B cell (primary cell): ENCODE data around the gene KLHDC8A. TPM values are rescaled to one million over a fixed set of nuclear protein-coding genes. Genes with fewer than 3 reads are reported as not detected.
A peak's percentile ranks its signal among the peaks of the same experiment; 100 is the strongest.

ENCODE experiments used
- ATAC-seq: fragments of 200-7000 bp; cut with Tn5 transposase; one replicate; pipeline ENCODE4 v1.10.0; 2021; ENCODE audit warnings: low read depth, mild to moderate bottlenecking, moderate number of reproducible peaks, moderate library complexity
- CTCF ChIA-PET: fragments of 350-600 bp; sonication (Branson Sonifier 250); formaldehyde crosslinking; loops from one replicate; lab custom pipeline; 2021; ENCODE audit warnings: antibody characterized with exemption, inconsistent platforms; lab: Charles Lee
- POLR2A ChIA-PET: fragments of 350-600 bp; sonication (Branson Sonifier 250); formaldehyde crosslinking; loops from one replicate; lab custom pipeline; 2021; ENCODE audit warnings: antibody characterized with exemption; lab: Charles Lee
- DNase-seq: peaks from one replicate; pipeline ENCODE4 v3.0.0; 2013
- H2AFZ ChIP-seq: 2 replicates; pipeline ENCODE4 v1.6.1; 2012; ENCODE audit warnings: mild to moderate bottlenecking, low read depth, low read length; ENCODE audit not compliant: insufficient read depth, poor library complexity, severe bottlenecking
- H3K27ac ChIP-seq, 2 donors: 1 replicate in 1 of 2; 2 replicates in 1 of 2; pipeline ENCODE4 v1.5.1; 2012 to 2013; ENCODE audit warnings: low read length in 2 of 2, mild to moderate bottlenecking in 2 of 2, moderate library complexity in 1 of 2
- H3K27me3 ChIP-seq, 4 experiments: fragments of 200-600 bp in 1 of 4; sonication (generic) in 1 of 4; replicated peaks in 1 of 4; 1 replicate in 2 of 4; 2 replicates in 2 of 4; pipeline versions ENCODE4 v1.6.1 to v1.7.0; 2013 to 2016; ENCODE audit warnings: low read length in 3 of 4, mild to moderate bottlenecking in 2 of 4, mixed read lengths in 1 of 4, moderate library complexity in 1 of 4; ENCODE audit not compliant: insufficient read depth in 4 of 4, control insufficient read depth in 3 of 4; ENCODE audit errors: control extremely low read depth in 1 of 4
- H3K36me3 ChIP-seq, 2 experiments: replicated peaks in 1 of 2; 1 replicate in 1 of 2; 2 replicates in 1 of 2; pipeline versions ENCODE4 v1.6.1 to v1.7.1; 2013; ENCODE audit warnings: low read length in 1 of 2; ENCODE audit not compliant: insufficient read depth in 2 of 2, control insufficient read depth in 1 of 2; ENCODE audit errors: control extremely low read depth in 1 of 2, extremely low read depth in 1 of 2
- H3K4me1 ChIP-seq, 2 donors: fragments of 200-600 bp in 1 of 2; sonication (generic) in 1 of 2; 1 replicate in 1 of 2; 2 replicates in 1 of 2; pipeline versions ENCODE4 v1.5.1 to v1.6.1; 2013 to 2017; ENCODE audit warnings: low read length in 2 of 2; ENCODE audit not compliant: control insufficient read depth in 2 of 2, insufficient read depth in 2 of 2
- H3K4me2 ChIP-seq: replicated peaks from 2 replicates; pipeline ENCODE3; 2012; ENCODE audit warnings: mild to moderate bottlenecking, low read depth, low read length; ENCODE audit not compliant: poor library complexity, severe bottlenecking
- H3K4me3 ChIP-seq, 5 experiments: fragments of 200-600 bp in 1 of 5; sonication (generic) in 1 of 5; 1 replicate in 3 of 5; 2 replicates in 2 of 5; pipeline versions ENCODE4 v1.5.1 to v1.7.0; 2011 to 2016; ENCODE audit warnings: low read length in 4 of 5, mild to moderate bottlenecking in 4 of 5, low read depth in 2 of 5, control low read depth in 1 of 5, moderate library complexity in 1 of 5; ENCODE audit not compliant: insufficient read depth in 1 of 5; ENCODE audit errors: control extremely low read depth in 1 of 5, extremely low read depth in 1 of 5
- H3K79me2 ChIP-seq: fragments of 200-600 bp; sonication (generic); one replicate; pipeline ENCODE4 v1.6.0; 2016; ENCODE audit warnings: low read length; ENCODE audit not compliant: control insufficient read depth, insufficient read depth
- H3K9ac ChIP-seq: fragments of 200-600 bp; sonication (generic); 2 replicates; pipeline ENCODE4 v1.6.1; 2017; ENCODE audit warnings: mild to moderate bottlenecking, low read length, moderate library complexity
- H3K9me3 ChIP-seq, 3 donors: one replicate each; pipeline versions ENCODE4 v1.6.1 to v1.7.1; 2013; ENCODE audit warnings: low read length in 2 of 3; ENCODE audit not compliant: control insufficient read depth in 2 of 3, insufficient read depth in 1 of 3; ENCODE audit errors: control extremely low read depth in 1 of 3
- H4K20me1 ChIP-seq: 2 replicates; pipeline ENCODE4 v1.6.0; 2012; ENCODE audit warnings: mild to moderate bottlenecking, low read length; ENCODE audit not compliant: insufficient read depth, control insufficient read depth, poor library complexity, severe bottlenecking
- H3K27ac Mint-ChIP-seq: one replicate; pipeline ENCODE4 v1.8.0; 2021; ENCODE audit warnings: mixed read lengths
- H3K27me3 Mint-ChIP-seq: one replicate; pipeline ENCODE4 v1.8.0; 2021; ENCODE audit warnings: mixed read lengths
- H3K4me1 Mint-ChIP-seq: one replicate; pipeline ENCODE4 v1.8.0; 2021; ENCODE audit warnings: mixed read lengths
- H3K4me3 Mint-ChIP-seq: one replicate; pipeline ENCODE4 v1.8.0; 2021; ENCODE audit warnings: mixed read lengths
- H3K9me3 Mint-ChIP-seq: one replicate; pipeline ENCODE4 v1.8.0; 2022; ENCODE audit warnings: mixed read lengths; ENCODE audit not compliant: insufficient read depth
- EZH2 ChIP-seq: IDR thresholded peaks from 2 replicates; pipeline ENCODE4 v1.6.1; 2012; ENCODE audit warnings: borderline replicate concordance, low read depth, mild to moderate bottlenecking, moderate library complexity, low read length; ENCODE audit not compliant: insufficient read depth, poor library complexity, severe bottlenecking
- WGBS: methylation state at CpG from one replicate; pipeline ENCODE4 v1.1.5; 2013; ENCODE audit warnings: missing lambda C conversion rate; ENCODE audit not compliant: insufficient coverage; 5-methylcytosine and 5-hydroxymethylcytosine counted together
- intact Hi-C: fragments of 100-400 bp; cut with micrococcal nuclease; formaldehyde crosslinking; loops from one replicate; pipeline ENCODE4 v1.10.0; 2022
- polyA plus RNA-seq: library from polyadenylated mRNA; depleted of rRNA; stranded (reverse); fragments of >200 nt; gene quantifications from 2 replicates; pipeline ENCODE4 v1.2.3, GENCODE V29; 2012
- total RNA-seq, 2 donors: library from RNA; stranded (reverse); fragments of 120-200 nt in 1 of 2; gene quantifications; 1 replicate in 1 of 2; 2 replicates in 1 of 2; pipeline versions ENCODE4 v1.2.3 to v1.2.4, GENCODE V29; 2013 to 2022
- TF ChIP-seq, protein P1 (sequence below): fragments of 200-600 bp; IDR thresholded peaks from one replicate; pipeline ENCODE4 v1.8.0; 2022; ENCODE audit warnings: antibody characterized with exemption, mild to moderate bottlenecking

Gene KLHDC8A
- total and polyA plus RNA-seq, 2 donors (not counting 1 experiment from before 2014, with no cell fraction given): 0.39 to 0.60 TPM

GRCh38 chr1:205310976-205311704 lies 45.6 kb downstream of the KLHDC8A start:
- TF ChIP-seq, protein P1, sequence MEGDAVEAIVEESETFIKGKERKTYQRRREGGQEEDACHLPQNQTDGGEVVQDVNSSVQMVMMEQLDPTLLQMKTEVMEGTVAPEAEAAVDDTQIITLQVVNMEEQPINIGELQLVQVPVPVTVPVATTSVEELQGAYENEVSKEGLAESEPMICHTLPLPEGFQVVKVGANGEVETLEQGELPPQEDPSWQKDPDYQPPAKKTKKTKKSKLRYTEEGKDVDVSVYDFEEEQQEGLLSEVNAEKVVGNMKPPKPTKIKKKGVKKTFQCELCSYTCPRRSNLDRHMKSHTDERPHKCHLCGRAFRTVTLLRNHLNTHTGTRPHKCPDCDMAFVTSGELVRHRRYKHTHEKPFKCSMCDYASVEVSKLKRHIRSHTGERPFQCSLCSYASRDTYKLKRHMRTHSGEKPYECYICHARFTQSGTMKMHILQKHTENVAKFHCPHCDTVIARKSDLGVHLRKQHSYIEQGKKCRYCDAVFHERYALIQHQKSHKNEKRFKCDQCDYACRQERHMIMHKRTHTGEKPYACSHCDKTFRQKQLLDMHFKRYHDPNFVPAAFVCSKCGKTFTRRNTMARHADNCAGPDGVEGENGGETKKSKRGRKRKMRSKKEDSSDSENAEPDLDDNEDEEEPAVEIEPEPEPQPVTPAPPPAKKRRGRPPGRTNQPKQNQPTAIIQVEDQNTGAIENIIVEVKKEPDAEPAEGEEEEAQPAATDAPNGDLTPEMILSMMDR: no peak
- no peak for TF ChIP-seq EZH2
- Mint-ChIP-seq H3K4me1 (peaks cover 82% of the 10 kb centered on the region), H3K27me3 (no peaks in the 10 kb centered on the region), H3K4me3 (peak overlapping the region; percentile 94), H3K27ac (peak overlapping the region; percentile 98), H3K9me3 (no peaks in the 10 kb centered on the region)
- intact Hi-C loops: loop anchor here (10.0 kb wide), 1 partner anchor 324 kb away; the partner anchor contains the start of gene ELK4
- Histone ChIP-seq H2AFZ (no peak overlapping the region), H3K27me3 (no peaks in the 10 kb centered on the region), H3K36me3 (peaks cover 6 to 70% of the 10 kb centered on the region in 2 experiments), H3K9me3 (no peaks in the 10 kb centered on the region), H3K9ac (peak overlapping the region; percentile 71), H3K4me3 (peak overlapping the region in 1 of 5 experiments; percentile 30), H3K4me2 (peak overlapping the region; percentile 96), H3K79me2 (peaks cover 100% of the 10 kb centered on the region), H3K27ac (peak overlapping the region; percentile 82 to 98), H3K4me1 (peaks cover 62 to 74% of the 10 kb centered on the region in 2 donors), H4K20me1 (peaks cover 95% of the 10 kb centered on the region)
- CTCF ChIA-PET: interaction anchor here (0.6 to 56.6 kb wide), 3 partner anchors 14 to 760 kb away, joined by 3 to 2421 read pairs (median 2421); partner anchors contain the start of gene NUAK2
- DNase-seq: peak; percentile 78
- ATAC-seq: peak; percentile 16
- 100% methylated on average over 2 of the region's 8 CpGs for WGBS
- POLR2A ChIA-PET: interaction anchor here (0.6 to 17.1 kb wide), 10 partner anchors 8 to 134 kb away, joined by 3 to 372 read pairs (median 6); partner anchors contain the start of gene NUAK2
